Measurements from ENCODE around the gene PKN2.

DNA sequence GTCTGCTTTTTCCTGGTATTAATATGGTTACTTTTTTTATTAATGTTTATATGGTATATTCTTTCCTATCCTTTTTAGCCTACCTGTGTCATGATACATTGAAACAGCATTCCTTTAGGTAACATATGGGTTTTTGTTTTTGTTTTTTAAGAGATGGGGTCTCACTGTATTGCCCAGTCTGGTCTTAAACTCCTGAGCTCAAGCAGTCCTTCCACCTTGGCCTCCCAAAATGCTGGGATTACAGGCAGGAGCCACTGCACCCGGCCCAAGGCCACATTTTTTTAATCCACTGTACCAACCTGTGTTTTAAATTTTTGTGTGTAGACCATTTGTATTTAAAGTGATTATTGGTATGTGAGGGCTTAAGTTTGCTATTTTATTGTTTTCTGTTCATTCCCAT lies 43.1 kb downstream of the PKN2 start:
- TF ChIP-seq, protein P1, sequence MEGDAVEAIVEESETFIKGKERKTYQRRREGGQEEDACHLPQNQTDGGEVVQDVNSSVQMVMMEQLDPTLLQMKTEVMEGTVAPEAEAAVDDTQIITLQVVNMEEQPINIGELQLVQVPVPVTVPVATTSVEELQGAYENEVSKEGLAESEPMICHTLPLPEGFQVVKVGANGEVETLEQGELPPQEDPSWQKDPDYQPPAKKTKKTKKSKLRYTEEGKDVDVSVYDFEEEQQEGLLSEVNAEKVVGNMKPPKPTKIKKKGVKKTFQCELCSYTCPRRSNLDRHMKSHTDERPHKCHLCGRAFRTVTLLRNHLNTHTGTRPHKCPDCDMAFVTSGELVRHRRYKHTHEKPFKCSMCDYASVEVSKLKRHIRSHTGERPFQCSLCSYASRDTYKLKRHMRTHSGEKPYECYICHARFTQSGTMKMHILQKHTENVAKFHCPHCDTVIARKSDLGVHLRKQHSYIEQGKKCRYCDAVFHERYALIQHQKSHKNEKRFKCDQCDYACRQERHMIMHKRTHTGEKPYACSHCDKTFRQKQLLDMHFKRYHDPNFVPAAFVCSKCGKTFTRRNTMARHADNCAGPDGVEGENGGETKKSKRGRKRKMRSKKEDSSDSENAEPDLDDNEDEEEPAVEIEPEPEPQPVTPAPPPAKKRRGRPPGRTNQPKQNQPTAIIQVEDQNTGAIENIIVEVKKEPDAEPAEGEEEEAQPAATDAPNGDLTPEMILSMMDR (conservative IDR thresholded peaks at IDR 0.05 in 1 of 2, IDR thresholded peaks at IDR 0.05 in 1 of 2; ENCODE audit: low read depth in 1 of 2, low read length in 2 of 2) = no peak
- no peak for TF ChIP-seq EZH2 (IDR thresholded peaks at IDR 0.05; ENCODE audit: low read length, missing control alignments)

Measured in fibroblast of lung (primary cell).